Prostate gland (tissue), 2 donors: ENCODE results near the gene ACRBP.

ENCODE experiments used
- CTCF ChIP-seq, 4 experiments: fragments of 200-600 bp in 2 of 4; fragments of 450-650 bp in 2 of 4; sonication (generic) in 2 of 4; IDR thresholded peaks; 1 replicate in 3 of 4; 2 replicates in 1 of 4; pipeline ENCODE4 v1.5.1; 2016 to 2019; ENCODE audit warnings: antibody characterized with exemption in 4 of 4, mild to moderate bottlenecking in 2 of 4, moderate library complexity in 2 of 4
- POLR2A ChIP-seq: fragments of 450-650 bp; IDR thresholded peaks from one replicate; pipeline ENCODE4 v1.6.1; 2016; ENCODE audit warnings: antibody characterized with exemption, mild to moderate bottlenecking
- POLR2AphosphoS5 ChIP-seq: sonication (generic); formaldehyde crosslinking; IDR thresholded peaks from one replicate; pipeline ENCODE4 v1.6.1; 2017; ENCODE audit warnings: antibody characterized with exemption

- TF ChIP-seq CTCF (IDR thresholded peaks at IDR 0.05) (no peak), POLR2A (no peak), POLR2AphosphoS5 (no peak)
Measured at GRCh38 chr12:6652391-6652790, 5.2 kb upstream of the ACRBP start.
